ENCODE results near the gene DPP3.

Gene DPP3

DNA sequence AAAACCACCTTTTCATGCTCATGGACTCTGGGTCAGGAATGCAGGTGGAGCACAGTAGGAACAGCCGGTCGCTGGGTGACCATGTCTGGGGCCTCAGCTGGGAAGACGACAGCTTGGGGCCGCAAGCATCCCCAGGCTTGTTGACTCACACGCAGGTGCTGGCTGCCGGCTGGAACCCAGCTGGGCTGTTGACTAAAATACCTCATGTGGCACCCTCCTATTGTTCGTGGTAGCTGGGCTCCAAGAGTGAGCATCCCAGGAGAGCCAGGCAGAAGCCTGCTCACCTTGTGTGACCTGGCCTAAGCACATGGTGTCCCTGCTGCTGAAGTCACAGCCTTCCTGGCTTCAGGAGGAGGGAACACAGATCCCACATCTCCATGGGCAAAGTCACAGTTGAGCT is 9.4 kb downstream of the DPP3 start:
- no peak for DNase-seq (ENCODE audit: low spot score)
- TF ChIP-seq CTCF (IDR thresholded peaks at IDR 0.05; ENCODE audit: extremely low read depth, insufficient read depth, missing control alignments): no peak
- in situ Hi-C loops (cut with MboI; ENCODE audit: low pct_unique_long_range_greater_than_20kb, low sequenced_read_pairs, unreplicated experiment): no loop called here

DNA sequence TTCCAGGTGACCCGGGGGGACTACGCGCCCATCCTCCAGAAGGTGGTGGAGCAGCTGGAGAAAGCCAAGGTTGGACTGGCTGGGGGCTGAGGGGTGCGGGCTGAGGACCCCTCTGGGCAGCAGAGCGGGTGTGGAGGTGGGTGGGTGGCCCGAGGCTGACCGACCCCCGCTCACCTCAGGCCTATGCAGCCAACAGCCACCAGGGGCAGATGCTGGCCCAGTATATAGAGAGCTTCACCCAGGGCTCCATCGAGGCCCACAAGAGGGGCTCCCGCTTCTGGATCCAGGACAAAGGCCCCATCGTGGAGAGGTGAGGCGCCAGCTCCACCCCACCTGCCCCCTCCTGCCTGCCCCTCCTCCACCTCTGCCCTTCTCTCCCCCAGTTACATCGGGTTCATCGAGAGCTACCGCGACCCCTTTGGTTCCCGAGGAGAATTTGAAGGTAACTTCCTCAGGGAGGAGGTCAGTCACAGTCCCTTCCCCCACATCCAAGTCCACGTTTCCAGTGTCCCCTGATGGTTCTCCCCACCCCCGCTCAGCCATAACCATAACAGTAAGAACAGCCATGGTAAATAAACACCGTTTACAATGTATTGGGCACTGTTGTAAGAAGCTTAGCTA is 11.2 kb downstream of the DPP3 start:
- in situ Hi-C loops (cut with MboI; ENCODE audit: low pct_unique_long_range_greater_than_20kb, low sequenced_read_pairs, unreplicated experiment): no loop called here
- TF ChIP-seq CTCF (IDR thresholded peaks at IDR 0.05; ENCODE audit: extremely low read depth, insufficient read depth, missing control alignments): peak; percentile 21
- DNase-seq (ENCODE audit: low spot score): no peak

- in situ Hi-C loops (cut with MboI; ENCODE audit: low pct_unique_long_range_greater_than_20kb, low sequenced_read_pairs, unreplicated experiment): no loop called here
- TF ChIP-seq CTCF (IDR thresholded peaks at IDR 0.05; ENCODE audit: extremely low read depth, insufficient read depth, missing control alignments): no peak
- no peak for DNase-seq (ENCODE audit: low spot score)
Measured at GRCh38 chr11:66492161-66492865, 12.1 kb downstream of the DPP3 start.

DNA sequence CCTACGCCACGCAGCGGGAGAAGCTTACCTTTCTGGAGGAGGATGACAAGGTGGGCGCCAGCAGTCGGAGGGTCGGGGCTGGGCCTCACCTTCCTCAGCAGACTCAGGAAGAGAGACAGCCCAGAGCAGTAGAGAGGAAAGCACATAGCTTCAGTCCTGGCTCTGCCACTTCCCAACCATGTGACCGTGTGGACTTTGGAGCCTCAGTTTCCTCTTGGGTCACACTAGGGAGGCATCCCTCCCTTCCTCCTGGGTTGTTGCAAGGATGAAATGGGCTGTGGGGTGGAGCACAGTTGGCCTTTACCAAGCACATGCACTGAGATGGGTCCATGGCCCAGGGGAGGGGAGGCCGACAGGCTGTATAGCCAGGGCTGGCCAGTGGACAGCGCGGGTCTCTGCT is 12.9 kb downstream of the DPP3 start:
- TF ChIP-seq CTCF (IDR thresholded peaks at IDR 0.05; ENCODE audit: extremely low read depth, insufficient read depth, missing control alignments): no peak
- DNase-seq (ENCODE audit: low spot score): no peak
- in situ Hi-C loops (cut with MboI; ENCODE audit: low pct_unique_long_range_greater_than_20kb, low sequenced_read_pairs, unreplicated experiment): no loop called here

DNA sequence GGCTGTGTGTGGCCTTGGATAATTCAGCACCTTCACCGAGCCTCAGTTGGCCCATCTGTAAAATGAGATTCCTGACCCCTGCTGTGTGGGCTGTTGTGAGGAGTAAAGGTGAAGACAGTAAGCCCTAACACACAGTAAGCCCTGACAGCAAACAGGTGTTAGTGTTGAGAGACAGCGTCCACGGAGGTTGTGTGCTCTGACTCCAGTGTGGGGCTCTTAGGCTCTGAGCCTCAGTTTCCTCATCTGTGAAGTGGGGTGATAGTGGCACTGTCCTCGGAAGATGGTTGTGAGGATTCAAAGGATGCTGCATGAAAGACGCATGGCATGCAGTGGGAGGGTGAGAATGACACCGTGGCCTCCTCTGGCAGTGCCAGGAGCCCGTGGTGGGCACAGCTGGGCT is 14.2 kb downstream of the DPP3 start:
- no peak for DNase-seq (ENCODE audit: low spot score)
- in situ Hi-C loops (cut with MboI; ENCODE audit: low pct_unique_long_range_greater_than_20kb, low sequenced_read_pairs, unreplicated experiment): no loop called here
- no peak for TF ChIP-seq CTCF (IDR thresholded peaks at IDR 0.05; ENCODE audit: extremely low read depth, insufficient read depth, missing control alignments)

- no peak for TF ChIP-seq CTCF (IDR thresholded peaks at IDR 0.05; ENCODE audit: extremely low read depth, insufficient read depth, missing control alignments)
- in situ Hi-C loops (cut with MboI; ENCODE audit: low pct_unique_long_range_greater_than_20kb, low sequenced_read_pairs, unreplicated experiment): no loop called here
- DNase-seq (ENCODE audit: low spot score): no peak
Measured at GRCh38 chr11:66494935-66495334, 14.7 kb downstream of the DPP3 start.
